ENCODE data around the gene CACNB2. TPM values are rescaled to one million over a fixed set of nuclear protein-coding genes. Genes with fewer than 3 reads are reported as not detected.
"Not testable (repeated sequence)": the region's sequence is repeated elsewhere in the genome, so short reads cannot be mapped to it uniquely, and the experiment has no call there.

Gene CACNB2
- polyA plus RNA-seq, 6 donors from 2014 or later = 0.16 to 0.73 (median 0.41) TPM; not detected in 1

GRCh38 chr10:18133046-18133445 is 7.2 kb upstream of the CACNB2 start:
- Mint-ChIP-seq H3K4me1 (no peaks in the 10 kb centered on the region), H3K4me3 (no peak overlapping the region), H3K27ac (peak overlapping the region in 1 of 6 donors; percentile 22), H3K9me3 (peaks cover 0 to 3% (median 0%) of the 10 kb centered on the region in 7 donors), H3K36me3 (no peaks in the 10 kb centered on the region), H3K27me3 (peaks cover 0 to 31% (median 16%) of the 10 kb centered on the region in 3 donors)
- DNase-seq (no peak), ATAC-seq (ENCODE audit: low read depth in 2 of 2) (no peak)

DNA sequence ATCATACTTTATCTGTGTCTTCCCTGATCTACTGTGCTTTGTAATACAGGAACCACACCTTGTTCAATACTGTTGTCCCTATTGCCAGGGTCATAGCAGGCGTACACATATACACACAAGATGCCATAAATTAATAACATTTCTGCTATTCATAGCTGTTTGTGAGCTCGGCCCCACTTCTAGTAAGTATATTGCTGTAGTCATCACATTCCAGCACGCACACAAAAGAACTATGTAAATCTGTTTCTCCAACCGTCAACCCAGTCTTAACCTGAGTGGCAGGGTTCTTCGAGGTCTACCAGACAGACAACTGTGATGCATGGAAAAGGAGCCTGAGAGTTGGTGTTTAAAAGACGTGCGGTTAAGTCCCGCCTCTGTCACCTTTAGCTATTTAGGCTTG is 5.7 kb upstream of the CACNB2 start:
- Mint-ChIP-seq H3K27me3 (peaks cover 0 to 35% (median 30%) of the 10 kb centered on the region in 3 donors), H3K4me1 (peaks cover 0 to 3% (median 0%) of the 10 kb centered on the region in 3 donors), H3K4me3 (no peak overlapping the region), H3K27ac (no peak overlapping the region), H3K9me3 (peaks cover 0 to 3% (median 0%) of the 10 kb centered on the region in 7 donors), H3K36me3 (no peaks in the 10 kb centered on the region)
- DNase-seq = no peak
- ATAC-seq (ENCODE audit: low read depth in 2 of 2) = no peak

DNA sequence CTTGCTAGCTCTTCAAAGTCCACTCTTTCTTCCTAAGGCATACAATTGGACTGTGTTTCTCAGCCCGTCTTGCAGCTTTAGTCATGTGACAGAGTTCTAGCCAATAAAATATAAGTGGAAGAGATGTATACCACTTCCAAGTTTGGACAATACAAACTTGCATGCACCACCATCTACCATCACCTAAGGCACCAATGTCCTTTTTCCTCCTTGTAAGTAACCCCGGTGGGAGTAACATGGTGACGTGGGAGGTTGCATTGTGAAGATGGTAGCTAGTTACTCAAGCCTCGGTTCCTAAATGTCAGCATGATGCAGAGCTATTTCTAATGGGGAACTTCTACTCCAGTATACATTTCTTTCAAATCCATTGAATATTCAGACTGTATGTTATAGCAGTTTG is 5.3 kb upstream of the CACNB2 start:
- H3K27me3 Mint-ChIP-seq = peaks cover 0 to 39% (median 34%) of the 10 kb centered on the region in 3 donors
- no peak for DNase-seq
- peaks cover 0 to 7% (median 0%) of the 10 kb centered on the region in 3 donors for H3K4me1 Mint-ChIP-seq
- H3K36me3 Mint-ChIP-seq = no peaks in the 10 kb centered on the region
- no peak overlapping the region for H3K4me3 Mint-ChIP-seq
- ATAC-seq (ENCODE audit: low read depth in 2 of 2) = no peak
- peaks cover 0 to 3% (median 0%) of the 10 kb centered on the region in 7 donors for H3K9me3 Mint-ChIP-seq
- no peak overlapping the region for H3K27ac Mint-ChIP-seq

GRCh38 chr10:18136073-18136791 is 4.0 kb upstream of the CACNB2 start:
- no peaks in the 10 kb centered on the region for H3K36me3 Mint-ChIP-seq
- no peak overlapping the region for H3K4me3 Mint-ChIP-seq
- H3K4me1 Mint-ChIP-seq = peaks cover 0 to 7% (median 0%) of the 10 kb centered on the region in 3 donors
- ATAC-seq (ENCODE audit: low read depth in 2 of 2) (no peak), DNase-seq (no peak)
- H3K27ac Mint-ChIP-seq = no peak overlapping the region
- H3K9me3 Mint-ChIP-seq = peaks cover 0 to 3% (median 0%) of the 10 kb centered on the region in 7 donors
- peaks cover 4 to 37% (median 35%) of the 10 kb centered on the region in 3 donors for H3K27me3 Mint-ChIP-seq

GRCh38 chr10:18137111-18137510 is 3.1 kb upstream of the CACNB2 start:
- H3K9me3 Mint-ChIP-seq = peaks cover 0 to 3% (median 0%) of the 10 kb centered on the region in 7 donors
- peaks cover 9 to 44% (median 43%) of the 10 kb centered on the region in 3 donors for H3K27me3 Mint-ChIP-seq
- H3K36me3 Mint-ChIP-seq = no peaks in the 10 kb centered on the region
- DNase-seq (no peak), ATAC-seq (ENCODE audit: low read depth in 2 of 2) (no peak)
- H3K4me1 Mint-ChIP-seq = peaks cover 0 to 12% (median 0%) of the 10 kb centered on the region in 3 donors
- no peak overlapping the region for H3K4me3 Mint-ChIP-seq
- no peak overlapping the region for H3K27ac Mint-ChIP-seq

DNA sequence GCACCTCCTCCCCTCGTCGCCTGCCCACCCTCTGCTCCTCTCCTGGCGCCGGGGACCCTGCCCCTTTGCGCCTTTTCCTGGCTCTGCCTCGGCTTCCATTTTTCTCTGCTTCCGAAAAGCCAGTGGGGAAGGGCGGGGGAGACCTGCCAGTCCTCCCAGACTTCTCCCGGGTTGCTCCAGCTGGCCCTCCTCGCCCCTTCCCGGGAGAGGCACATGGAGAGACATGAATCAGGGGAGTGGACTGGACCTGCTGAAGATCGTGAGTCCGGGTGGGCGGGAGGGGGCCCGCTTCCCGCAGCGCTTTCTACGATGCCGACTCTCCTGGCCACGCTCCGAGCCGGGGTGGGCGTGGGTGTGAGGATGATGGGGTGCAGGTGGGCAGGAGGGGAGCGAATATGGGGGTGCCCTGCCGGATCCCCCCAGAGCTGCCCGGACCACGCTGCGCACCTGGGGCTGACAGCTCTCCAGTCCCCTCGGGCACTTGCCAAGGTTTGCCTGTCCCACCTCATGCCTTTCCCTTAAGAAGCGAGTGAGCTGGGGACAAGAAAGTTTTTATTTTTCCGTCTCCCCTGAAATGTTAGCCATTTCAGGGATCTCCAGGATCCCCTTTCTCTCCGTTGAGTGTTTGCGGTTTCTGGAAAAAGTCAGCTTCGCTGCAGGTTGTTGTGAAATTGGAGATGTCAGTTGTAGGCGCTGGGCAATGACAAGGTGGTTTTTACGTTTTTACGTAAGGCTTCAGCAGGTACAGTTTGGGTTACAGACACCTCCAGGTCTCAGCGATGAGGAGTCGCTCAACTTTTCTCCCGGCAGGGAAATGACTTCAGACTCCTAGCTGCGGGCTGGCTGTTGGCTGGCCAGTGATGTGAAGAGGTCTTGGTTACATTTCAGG is 977 bp downstream of the CACNB2 start:
- Mint-ChIP-seq H3K27ac (no peak overlapping the region), H3K36me3 (no peaks in the 10 kb centered on the region), H3K27me3 (peaks cover 19 to 47% (median 34%) of the 10 kb centered on the region in 3 donors), H3K9me3 (no peaks in the 10 kb centered on the region), H3K4me3 (peak overlapping the region in 6 of 8 donors; percentile 0 to 74 (median 38)), H3K4me1 (peaks cover 0 to 12% (median 0%) of the 10 kb centered on the region in 3 donors)
- ATAC-seq (ENCODE audit: low read depth in 2 of 2) (no peak), DNase-seq (no peak)

DNA sequence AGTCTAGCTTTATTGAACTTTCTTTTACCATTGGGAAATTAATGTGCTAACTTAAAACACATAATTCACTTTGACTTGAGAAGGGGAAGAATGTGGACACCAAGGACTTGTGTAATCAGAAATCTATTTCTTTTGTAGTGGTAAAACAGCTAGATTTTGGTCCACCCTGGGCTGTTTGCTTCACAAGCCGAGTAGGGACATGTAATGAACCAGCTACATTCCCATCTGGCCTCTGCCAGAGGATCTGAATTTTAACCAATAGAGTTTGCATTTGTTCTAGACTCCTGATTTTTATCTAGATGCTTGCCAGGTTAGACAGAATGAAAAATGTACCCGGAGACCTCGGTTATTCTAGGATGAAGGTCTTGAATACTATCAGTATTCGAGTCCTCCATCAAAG is 1.9 kb downstream of the CACNB2 start:
- H3K4me1 Mint-ChIP-seq = peaks cover 0 to 12% (median 0%) of the 10 kb centered on the region in 3 donors
- ATAC-seq (ENCODE audit: low read depth in 2 of 2) = no peak
- no peaks in the 10 kb centered on the region for H3K36me3 Mint-ChIP-seq

DNA sequence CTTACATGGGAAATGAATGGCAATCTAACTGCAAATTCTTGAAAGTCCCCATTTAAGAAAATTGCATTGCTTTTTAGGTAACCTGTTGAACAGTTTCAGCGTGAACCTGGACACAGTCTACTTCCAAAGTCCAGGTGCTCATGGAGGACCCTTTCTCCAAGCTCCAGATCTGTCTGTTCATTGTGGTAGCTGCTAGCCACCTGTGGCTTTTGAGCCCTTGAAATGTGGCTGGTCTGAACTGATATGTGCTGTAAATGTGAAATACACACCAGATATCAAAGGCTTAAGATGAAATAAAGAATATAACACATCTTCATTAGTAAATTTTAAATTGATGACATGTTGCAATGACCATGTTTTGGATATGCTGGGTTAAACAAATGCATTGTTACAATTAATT is 4.2 kb downstream of the CACNB2 start:
- Mint-ChIP-seq H3K4me3 (no peak overlapping the region), H3K27ac (no peak overlapping the region), H3K36me3 (no peaks in the 10 kb centered on the region), H3K4me1 (peaks cover 0 to 10% (median 0%) of the 10 kb centered on the region in 3 donors), H3K9me3 (no peaks in the 10 kb centered on the region), H3K27me3 (peaks cover 19 to 24% (median 22%) of the 10 kb centered on the region in 3 donors)
- no peak for DNase-seq
- no peak for ATAC-seq (ENCODE audit: low read depth in 2 of 2)

More for the DNA sequence above, 1.9 kb downstream of the CACNB2 start:
- Mint-ChIP-seq H3K27ac (no peak overlapping the region), H3K9me3 (no peaks in the 10 kb centered on the region), H3K4me3 (no peak overlapping the region), H3K27me3 (peaks cover 19 to 45% (median 33%) of the 10 kb centered on the region in 3 donors)
- no peak for DNase-seq

DNA sequence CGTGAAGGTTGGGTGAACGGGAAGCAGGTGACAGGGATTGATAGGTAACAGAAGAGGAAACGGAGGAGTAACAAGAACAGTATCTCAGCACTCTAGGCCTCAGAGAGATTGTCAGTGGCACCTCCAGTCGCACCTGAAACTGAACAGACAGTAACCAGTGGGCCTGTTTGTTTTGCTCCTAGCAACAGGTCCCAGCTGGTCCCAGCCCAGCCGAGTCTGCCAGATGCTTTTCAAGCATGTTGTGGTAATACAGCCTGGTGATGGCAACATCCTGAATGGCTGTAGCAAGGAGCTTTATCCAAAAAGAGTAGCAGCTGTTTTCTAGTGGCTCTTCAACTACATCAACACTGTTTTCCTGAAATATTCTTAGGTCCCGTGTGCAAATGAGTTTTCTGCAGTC is 4.7 kb downstream of the CACNB2 start:
- Mint-ChIP-seq H3K4me1 (peaks cover 0 to 5% (median 0%) of the 10 kb centered on the region in 3 donors), H3K27ac (peak overlapping the region in 1 of 6 donors; percentile 1), H3K27me3 (peaks cover 17 to 19% (median 18%) of the 10 kb centered on the region in 3 donors), H3K9me3 (no peaks in the 10 kb centered on the region), H3K36me3 (no peaks in the 10 kb centered on the region), H3K4me3 (no peak overlapping the region)
- DNase-seq (no peak), ATAC-seq (ENCODE audit: low read depth in 2 of 2) (no peak)

DNA sequence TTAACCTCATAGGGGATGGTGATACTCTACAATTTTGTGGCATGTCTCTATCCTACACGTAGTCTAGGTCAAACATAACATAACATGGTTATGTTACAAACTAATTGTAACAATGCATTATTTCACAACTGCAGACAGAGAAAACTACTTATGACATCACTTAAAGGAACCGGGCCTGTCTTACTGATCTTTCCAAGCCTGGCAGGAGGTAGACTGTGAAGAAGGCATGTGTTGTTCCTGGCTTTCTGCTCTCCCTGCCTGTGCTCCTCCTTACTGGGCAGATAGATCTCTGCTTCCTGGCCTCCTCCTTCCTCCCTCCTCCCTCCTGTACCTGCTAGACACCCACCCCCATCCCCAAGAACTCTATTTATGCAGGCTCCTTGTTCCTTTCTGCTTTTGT is 5.4 kb downstream of the CACNB2 start:
- Mint-ChIP-seq H3K4me1 (peaks cover 0 to 5% (median 0%) of the 10 kb centered on the region in 3 donors), H3K27ac (no peak overlapping the region), H3K27me3 (peaks cover 17 to 19% (median 17%) of the 10 kb centered on the region in 3 donors), H3K36me3 (no peaks in the 10 kb centered on the region), H3K9me3 (no peaks in the 10 kb centered on the region), H3K4me3 (no peak overlapping the region)
- no peak for DNase-seq
- ATAC-seq (ENCODE audit: low read depth in 2 of 2) = no peak

- no peak overlapping the region for H3K27ac Mint-ChIP-seq
- no peaks in the 10 kb centered on the region for H3K4me1 Mint-ChIP-seq
- H3K9me3 Mint-ChIP-seq = no peaks in the 10 kb centered on the region
- ATAC-seq (ENCODE audit: low read depth in 2 of 2) (no peak), DNase-seq (no peak)
- H3K4me3 Mint-ChIP-seq = no peak overlapping the region
- H3K27me3 Mint-ChIP-seq = no peaks in the 10 kb centered on the region
- no peaks in the 10 kb centered on the region for H3K36me3 Mint-ChIP-seq
Observed at GRCh38 chr10:18149196-18149800, 9.1 kb downstream of the CACNB2 start.

DNA sequence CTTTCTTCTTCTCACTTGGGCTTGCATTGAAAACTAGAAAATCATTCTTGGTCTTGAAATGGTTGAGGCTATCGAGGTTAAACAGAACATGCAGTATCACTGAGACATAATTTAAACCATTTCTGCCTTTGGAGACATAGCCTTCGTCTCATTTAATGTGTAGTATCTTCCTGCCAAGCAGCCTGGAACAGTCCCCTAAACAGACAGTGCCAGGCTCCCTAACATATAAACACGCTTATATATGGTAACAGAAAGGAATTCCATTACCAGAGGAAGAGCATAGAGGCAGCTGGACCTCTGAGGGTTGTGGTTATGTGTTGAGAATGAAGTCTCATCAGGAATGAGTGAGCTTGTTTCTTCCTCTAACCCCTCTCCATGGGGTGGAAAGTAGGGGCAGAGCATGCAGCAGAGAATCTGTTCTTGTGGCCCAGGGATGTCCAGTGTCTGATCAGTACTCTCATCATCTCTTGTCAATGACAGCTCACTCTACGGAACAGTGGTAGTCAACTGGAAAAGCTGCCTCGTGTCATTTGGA is 11.2 kb downstream of the CACNB2 start:
- Mint-ChIP-seq H3K9me3 (peaks cover 0 to 3% (median 0%) of the 10 kb centered on the region in 7 donors), H3K36me3 (no peaks in the 10 kb centered on the region)
- no peak for DNase-seq

GRCh38 chr10:18153381-18153780 is 13.2 kb downstream of the CACNB2 start:
- not testable (repeated sequence) for H3K4me1 Mint-ChIP-seq; DNase-seq; H3K4me3 Mint-ChIP-seq; H3K9me3 Mint-ChIP-seq; H3K27me3 Mint-ChIP-seq; H3K27ac Mint-ChIP-seq; H3K36me3 Mint-ChIP-seq; ATAC-seq (ENCODE audit: low read depth in 2 of 2)

More for the DNA sequence above, 11.2 kb downstream of the CACNB2 start:
- no peak for ATAC-seq (ENCODE audit: low read depth in 2 of 2)
- no peak overlapping the region for H3K27ac Mint-ChIP-seq
- no peak overlapping the region for H3K4me3 Mint-ChIP-seq
- no peaks in the 10 kb centered on the region for H3K27me3 Mint-ChIP-seq
- H3K4me1 Mint-ChIP-seq = no peaks in the 10 kb centered on the region

All from naive B cell (primary cell).